ENCODE data around the gene TAX1BP3.

GRCh38 chr17:3639981-3640596, 28.3 kb downstream of the TAX1BP3 start:
- TF ChIP-seq CTCF (conservative IDR thresholded peaks at IDR 0.05; ENCODE audit: low read length) (no peak), EZH2phosphoT487 (IDR thresholded peaks at IDR 0.05; ENCODE audit: borderline replicate concordance) (no peak)

All from Loucy (cell line).